Measurements from ENCODE around the gene HUNK.
"Not testable (repeated sequence)": the region's sequence is repeated elsewhere in the genome, so short reads cannot be mapped to it uniquely, and the experiment has no call there.

Gene HUNK

DNA sequence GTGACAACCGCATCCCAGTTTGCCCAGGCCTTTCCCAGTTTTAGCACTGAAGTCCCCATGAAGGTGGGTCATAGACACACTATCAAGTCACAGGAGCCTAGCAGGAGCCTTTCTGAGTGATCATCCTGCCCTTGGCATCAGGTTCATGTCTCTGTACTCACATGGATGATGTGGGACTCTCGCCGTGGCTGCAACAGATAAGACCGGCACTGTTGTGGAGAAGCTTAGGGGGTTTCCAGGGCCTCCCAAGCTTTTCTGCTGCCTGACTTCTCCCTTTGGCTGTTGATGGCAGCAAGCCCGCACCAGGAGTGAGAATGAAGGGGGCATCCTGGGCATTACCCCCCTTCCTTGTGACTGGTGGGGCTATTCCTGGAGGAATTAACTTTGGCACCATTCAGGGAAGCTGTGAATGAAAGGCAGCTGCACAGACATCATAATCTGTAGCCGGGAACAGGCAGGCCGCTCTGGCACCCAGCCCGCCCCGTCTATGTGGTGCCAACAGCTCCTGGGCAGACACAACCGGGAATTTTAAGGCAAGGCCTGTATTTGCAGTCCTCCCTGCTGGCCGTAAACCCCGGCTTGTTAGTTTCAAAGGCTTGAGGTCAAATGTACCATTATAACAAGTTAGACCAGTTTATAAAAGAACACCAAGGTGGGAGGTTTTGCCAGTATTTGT lies 148.6 kb downstream of the HUNK start:
- TF ChIP-seq CTCF (IDR thresholded peaks at IDR 0.05; ENCODE audit: borderline replicate concordance, insufficient read depth, low read depth, low read length): no peak
- no peak overlapping the region for H3K4me3 ChIP-seq (ENCODE audit: low read depth, low read length)

- no peak for TF ChIP-seq CTCF (IDR thresholded peaks at IDR 0.05; ENCODE audit: borderline replicate concordance, insufficient read depth, low read depth, low read length)
- no peak overlapping the region for H3K4me3 ChIP-seq (ENCODE audit: low read depth, low read length)
Measured at GRCh38 chr21:32022146-32022545, 149.3 kb downstream of the HUNK start.

- TF ChIP-seq CTCF (IDR thresholded peaks at IDR 0.05; ENCODE audit: borderline replicate concordance, insufficient read depth, low read depth, low read length): no peak
Measured at GRCh38 chr21:32030146-32030652, 157.4 kb downstream of the HUNK start.

DNA sequence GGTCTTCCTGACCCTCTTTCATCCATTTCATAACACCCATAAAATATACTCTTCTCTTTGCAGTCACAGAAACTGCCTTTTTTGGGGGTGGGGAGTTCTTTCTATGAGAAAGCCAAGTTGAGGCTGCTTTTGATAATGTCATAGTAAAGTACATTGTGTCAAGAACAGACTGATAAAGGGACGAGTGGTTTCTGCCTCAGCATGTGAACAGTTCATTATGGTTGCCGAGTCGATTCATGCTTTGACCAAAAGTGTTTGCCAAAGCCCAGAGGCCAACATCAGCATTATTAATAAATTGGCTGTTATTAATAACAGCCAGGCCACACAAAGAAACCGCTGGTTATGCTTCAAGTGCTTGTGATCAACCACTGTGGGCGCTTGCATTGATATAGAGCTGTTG lies 162.0 kb downstream of the HUNK start:
- H3K4me3 ChIP-seq (ENCODE audit: low read depth, low read length): no peak overlapping the region
- no peak for TF ChIP-seq CTCF (IDR thresholded peaks at IDR 0.05; ENCODE audit: borderline replicate concordance, insufficient read depth, low read depth, low read length)

More at GRCh38 chr21:32030146-32030652, 157.4 kb downstream of the HUNK start:
- no peak overlapping the region for H3K4me3 ChIP-seq (ENCODE audit: low read depth, low read length)

GRCh38 chr21:32035617-32036016 lies 162.8 kb downstream of the HUNK start:
- H3K4me3 ChIP-seq (ENCODE audit: low read depth, low read length): no peak overlapping the region
- TF ChIP-seq CTCF (IDR thresholded peaks at IDR 0.05; ENCODE audit: borderline replicate concordance, insufficient read depth, low read depth, low read length): no peak

DNA sequence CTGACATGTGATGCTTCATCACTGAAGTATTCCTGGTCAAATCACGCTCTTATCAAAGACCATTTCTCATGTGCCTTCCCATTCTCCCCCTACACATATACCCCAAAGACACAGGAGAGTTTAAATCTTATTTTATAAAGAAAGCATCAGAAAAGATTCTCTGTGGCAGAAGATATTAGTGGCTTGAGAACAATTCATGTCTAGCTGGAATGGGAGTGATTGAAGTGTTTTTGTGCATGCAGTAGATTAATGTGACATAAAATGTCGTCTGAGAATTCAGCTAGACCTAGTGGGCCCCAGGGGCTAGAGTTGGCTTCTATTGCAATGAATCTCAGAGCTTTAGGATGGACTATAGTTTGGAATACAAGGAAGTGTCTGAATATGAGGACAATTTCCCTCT lies 163.9 kb downstream of the HUNK start:
- no peak for TF ChIP-seq CTCF (IDR thresholded peaks at IDR 0.05; ENCODE audit: borderline replicate concordance, insufficient read depth, low read depth, low read length)
- no peak overlapping the region for H3K4me3 ChIP-seq (ENCODE audit: low read depth, low read length)

DNA sequence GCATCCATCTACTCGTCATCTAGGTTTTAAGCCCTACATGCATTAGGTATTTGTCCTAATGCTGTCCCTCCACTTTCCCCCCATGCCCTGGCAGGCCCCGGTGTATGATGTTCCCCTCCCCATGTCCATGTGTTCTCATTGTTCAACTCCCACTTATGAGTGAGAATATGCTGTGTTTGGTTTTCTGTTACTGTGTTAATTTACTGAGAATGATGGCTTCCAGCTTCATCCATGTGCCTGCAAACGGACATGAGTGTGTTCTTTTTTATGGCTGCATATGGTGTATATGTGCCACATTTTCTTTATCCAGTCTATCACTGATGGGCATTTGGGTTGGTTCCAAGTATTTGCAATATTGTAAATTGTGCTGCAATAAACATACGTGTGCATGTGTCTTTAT lies 165.9 kb downstream of the HUNK start:
- not testable (repeated sequence) for H3K4me3 ChIP-seq (ENCODE audit: low read depth, low read length)

All from GM12875 (cell line).